ENCODE measurements around the gene CCM2L.
A peak's percentile ranks its signal among the peaks of the same experiment; 100 is the strongest.

CCM2L gene

DNA sequence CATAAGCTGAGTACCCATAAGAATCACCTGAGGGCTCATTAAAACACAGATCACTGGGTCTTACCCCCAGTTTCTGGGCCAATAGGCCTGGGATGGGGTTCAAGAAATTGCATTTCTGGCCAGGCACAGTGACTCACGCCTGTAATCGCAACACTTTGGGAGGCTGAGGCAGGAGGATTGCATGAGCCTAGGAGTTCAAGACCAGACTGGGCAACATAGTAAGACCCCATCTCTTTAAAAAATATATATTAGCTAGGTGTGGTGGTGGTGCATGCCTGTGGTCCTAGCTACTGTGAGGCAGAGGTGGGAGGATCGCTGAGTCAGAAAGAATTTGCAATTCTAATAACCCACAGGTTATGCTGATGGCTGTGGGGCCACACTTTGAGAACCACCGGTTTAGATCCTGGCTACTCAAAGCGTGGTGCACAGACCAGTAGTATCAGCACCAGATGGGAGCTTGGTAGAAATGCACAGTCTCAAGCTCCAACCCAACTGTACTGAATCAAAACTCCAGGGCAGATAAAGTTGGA lies 2.0 kb downstream of the CCM2L start:
- Histone ChIP-seq H3K9ac (ENCODE audit: low read length in 2 of 2) (no peak overlapping the region), H3K27ac (ENCODE audit: low read length) (no peak overlapping the region), H3K4me3 (ENCODE audit: low read length in 2 of 2) (no peak overlapping the region), H3K36me3 (ENCODE audit: control insufficient read depth in 2 of 2, insufficient read depth in 2 of 2, low read length in 2 of 2) (no peaks in the 10 kb centered on the region), H3K4me1 (ENCODE audit: control insufficient read depth, insufficient read depth, low read length) (no peaks in the 10 kb centered on the region), H3K9me3 (ENCODE audit: control insufficient read depth in 2 of 2, low read length in 2 of 2) (no peaks in the 10 kb centered on the region), H3K27me3 (ENCODE audit: control insufficient read depth in 1 of 2, insufficient read depth in 2 of 2, low read length in 2 of 2) (peaks cover 8 to 15% of the 10 kb centered on the region in 2 donors)

DNA sequence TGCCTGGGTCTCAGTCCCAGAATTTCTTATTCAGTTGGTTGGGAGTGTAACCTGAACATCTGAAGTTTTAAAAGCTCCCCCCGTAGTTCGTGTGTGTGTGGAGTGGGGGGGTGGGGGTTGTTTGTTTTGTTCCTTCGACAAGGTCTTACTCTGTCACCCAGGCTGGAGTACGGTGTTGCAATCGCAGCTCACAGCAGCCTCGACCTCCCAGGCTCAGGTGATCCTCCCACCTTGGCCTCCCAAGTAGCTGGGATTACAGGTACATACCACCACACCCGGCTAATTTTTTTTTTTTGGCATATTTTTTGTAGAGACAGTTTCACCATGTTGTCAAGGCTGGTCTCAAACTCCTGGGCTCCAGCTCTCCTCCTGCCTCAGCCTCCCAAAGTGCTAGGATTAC lies 3.1 kb downstream of the CCM2L start:
- peaks cover 16 to 18% of the 10 kb centered on the region in 2 donors for H3K27me3 ChIP-seq (ENCODE audit: control insufficient read depth in 1 of 2, insufficient read depth in 2 of 2, low read length in 2 of 2)
- H3K36me3 ChIP-seq (ENCODE audit: control insufficient read depth in 2 of 2, insufficient read depth in 2 of 2, low read length in 2 of 2) = no peaks in the 10 kb centered on the region
- no peak overlapping the region for H3K27ac ChIP-seq (ENCODE audit: low read length)
- H3K4me3 ChIP-seq (ENCODE audit: low read length in 2 of 2) = no peak overlapping the region
- no peaks in the 10 kb centered on the region for H3K4me1 ChIP-seq (ENCODE audit: control insufficient read depth, insufficient read depth, low read length)
- H3K9me3 ChIP-seq (ENCODE audit: control insufficient read depth in 2 of 2, low read length in 2 of 2) = no peaks in the 10 kb centered on the region
- no peak overlapping the region for H3K9ac ChIP-seq (ENCODE audit: low read length in 2 of 2)

DNA sequence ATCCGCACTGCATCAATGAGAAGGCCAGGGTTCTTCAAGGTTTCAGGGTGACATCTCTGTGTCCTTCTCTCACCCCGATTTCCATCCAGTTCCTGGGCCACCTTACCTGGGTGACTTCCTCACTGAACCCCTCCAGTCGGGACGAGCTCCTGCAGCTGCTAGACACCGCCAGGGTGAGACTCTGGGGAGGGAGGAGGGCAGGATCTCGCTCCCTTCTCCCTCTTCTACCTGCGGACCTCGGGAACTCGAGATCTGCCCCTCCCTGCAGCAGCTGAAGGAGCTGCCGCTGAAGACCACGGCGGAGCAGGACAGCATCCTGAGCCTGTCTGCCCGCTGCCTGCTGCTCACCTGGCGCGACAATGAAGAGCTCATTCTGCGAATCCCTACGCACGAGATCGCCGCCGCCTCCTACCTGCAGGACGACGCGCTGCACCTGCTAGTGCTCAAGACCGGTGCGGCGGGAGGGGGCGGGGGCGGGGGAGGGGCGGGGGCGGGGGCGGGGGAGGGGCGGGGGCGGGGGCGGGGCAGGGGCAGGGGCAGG lies 7.5 kb downstream of the CCM2L start:
- Histone ChIP-seq H3K36me3 (ENCODE audit: control insufficient read depth in 2 of 2, insufficient read depth in 2 of 2, low read length in 2 of 2) (no peaks in the 10 kb centered on the region), H3K9me3 (ENCODE audit: control insufficient read depth in 2 of 2, low read length in 2 of 2) (no peaks in the 10 kb centered on the region), H3K27ac (ENCODE audit: low read length) (no peak overlapping the region), H3K27me3 (ENCODE audit: control insufficient read depth in 1 of 2, insufficient read depth in 2 of 2, low read length in 2 of 2) (peaks cover 35 to 56% of the 10 kb centered on the region in 2 donors), H3K4me3 (ENCODE audit: low read length in 2 of 2) (no peak overlapping the region), H3K9ac (ENCODE audit: low read length in 2 of 2) (no peak overlapping the region), H3K4me1 (ENCODE audit: control insufficient read depth, insufficient read depth, low read length) (peaks cover 7% of the 10 kb centered on the region)

DNA sequence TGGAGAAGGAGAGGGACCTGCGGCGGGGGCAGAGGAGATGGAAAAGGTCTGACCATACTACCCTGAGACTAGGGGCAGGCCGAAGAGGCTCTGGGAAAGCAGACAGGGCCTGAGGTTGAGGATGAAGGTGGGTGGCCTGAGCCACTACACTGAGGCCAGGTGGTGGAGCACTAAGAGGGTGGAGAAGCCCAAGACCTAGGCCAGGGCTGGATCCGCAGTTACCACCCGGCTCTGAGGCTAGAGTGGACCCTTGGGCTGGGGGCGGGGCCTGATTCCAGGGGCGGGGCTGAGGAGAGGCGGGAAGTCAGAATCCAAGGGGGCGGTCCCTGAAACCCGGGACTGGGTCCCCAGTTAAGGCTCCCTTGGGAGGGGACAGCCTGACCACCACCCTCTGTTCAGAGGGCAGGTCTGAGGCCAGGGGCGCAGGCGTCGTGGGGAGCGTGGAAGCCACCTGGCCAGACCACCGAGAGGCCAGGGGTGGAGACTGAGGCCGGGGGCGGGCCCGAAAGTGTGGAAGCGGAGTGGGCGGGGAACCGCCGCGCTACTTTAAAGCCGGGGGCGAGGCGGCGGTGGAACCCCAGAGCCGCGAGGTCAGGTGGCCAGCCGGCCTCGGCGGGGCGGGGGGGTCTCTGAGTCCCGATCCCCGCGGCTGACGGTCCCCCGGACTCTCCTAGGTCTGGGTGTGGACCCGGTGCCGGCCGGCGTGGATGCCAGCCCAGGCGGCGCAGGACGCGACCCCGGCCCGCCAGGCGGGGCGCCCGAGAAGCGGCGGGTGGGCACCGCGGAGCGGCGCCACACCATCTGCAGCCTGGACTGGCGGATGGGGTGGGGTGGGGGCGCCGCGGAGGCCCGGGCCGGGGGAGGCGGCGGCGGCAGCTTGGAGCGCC lies 8.3 kb downstream of the CCM2L start:
- Histone ChIP-seq H3K4me1 (ENCODE audit: control insufficient read depth, insufficient read depth, low read length) (peaks cover 7% of the 10 kb centered on the region), H3K4me3 (ENCODE audit: low read length in 2 of 2) (peak overlapping the region in 1 of 2 donors; percentile 60), H3K9ac (ENCODE audit: low read length in 2 of 2) (no peak overlapping the region), H3K27ac (ENCODE audit: low read length) (no peak overlapping the region), H3K36me3 (ENCODE audit: control insufficient read depth in 2 of 2, insufficient read depth in 2 of 2, low read length in 2 of 2) (no peaks in the 10 kb centered on the region), H3K27me3 (ENCODE audit: control insufficient read depth in 1 of 2, insufficient read depth in 2 of 2, low read length in 2 of 2) (peaks cover 39 to 56% of the 10 kb centered on the region in 2 donors), H3K9me3 (ENCODE audit: control insufficient read depth in 2 of 2, low read length in 2 of 2) (no peaks in the 10 kb centered on the region)

DNA sequence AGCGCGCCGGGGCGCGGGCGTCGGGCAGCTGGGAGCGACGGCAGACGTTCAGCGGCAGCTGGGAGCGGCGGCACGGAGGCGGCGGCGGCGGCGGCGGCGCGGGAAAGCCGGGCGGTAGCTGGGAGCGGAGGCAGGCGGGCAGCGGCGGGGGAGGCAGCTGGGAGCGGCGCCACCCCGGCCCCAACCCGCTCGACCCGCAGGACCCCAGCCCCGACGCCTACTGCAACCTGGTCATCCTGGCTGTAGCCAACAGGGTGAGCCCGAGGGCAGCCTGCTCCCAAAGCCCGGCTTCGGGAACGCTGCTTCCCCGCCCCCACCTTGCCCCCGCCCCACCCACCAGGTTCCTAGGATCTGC lies 8.9 kb downstream of the CCM2L start:
- H3K9me3 ChIP-seq (ENCODE audit: control insufficient read depth in 2 of 2, low read length in 2 of 2) = no peaks in the 10 kb centered on the region
- no peak overlapping the region for H3K27ac ChIP-seq (ENCODE audit: low read length)
- no peak overlapping the region for H3K4me3 ChIP-seq (ENCODE audit: low read length in 2 of 2)
- no peak overlapping the region for H3K9ac ChIP-seq (ENCODE audit: low read length in 2 of 2)
- no peaks in the 10 kb centered on the region for H3K36me3 ChIP-seq (ENCODE audit: control insufficient read depth in 2 of 2, insufficient read depth in 2 of 2, low read length in 2 of 2)
- H3K4me1 ChIP-seq (ENCODE audit: control insufficient read depth, insufficient read depth, low read length) = peaks cover 7% of the 10 kb centered on the region
- H3K27me3 ChIP-seq (ENCODE audit: control insufficient read depth in 1 of 2, insufficient read depth in 2 of 2, low read length in 2 of 2) = peaks cover 41 to 56% of the 10 kb centered on the region in 2 donors

DNA sequence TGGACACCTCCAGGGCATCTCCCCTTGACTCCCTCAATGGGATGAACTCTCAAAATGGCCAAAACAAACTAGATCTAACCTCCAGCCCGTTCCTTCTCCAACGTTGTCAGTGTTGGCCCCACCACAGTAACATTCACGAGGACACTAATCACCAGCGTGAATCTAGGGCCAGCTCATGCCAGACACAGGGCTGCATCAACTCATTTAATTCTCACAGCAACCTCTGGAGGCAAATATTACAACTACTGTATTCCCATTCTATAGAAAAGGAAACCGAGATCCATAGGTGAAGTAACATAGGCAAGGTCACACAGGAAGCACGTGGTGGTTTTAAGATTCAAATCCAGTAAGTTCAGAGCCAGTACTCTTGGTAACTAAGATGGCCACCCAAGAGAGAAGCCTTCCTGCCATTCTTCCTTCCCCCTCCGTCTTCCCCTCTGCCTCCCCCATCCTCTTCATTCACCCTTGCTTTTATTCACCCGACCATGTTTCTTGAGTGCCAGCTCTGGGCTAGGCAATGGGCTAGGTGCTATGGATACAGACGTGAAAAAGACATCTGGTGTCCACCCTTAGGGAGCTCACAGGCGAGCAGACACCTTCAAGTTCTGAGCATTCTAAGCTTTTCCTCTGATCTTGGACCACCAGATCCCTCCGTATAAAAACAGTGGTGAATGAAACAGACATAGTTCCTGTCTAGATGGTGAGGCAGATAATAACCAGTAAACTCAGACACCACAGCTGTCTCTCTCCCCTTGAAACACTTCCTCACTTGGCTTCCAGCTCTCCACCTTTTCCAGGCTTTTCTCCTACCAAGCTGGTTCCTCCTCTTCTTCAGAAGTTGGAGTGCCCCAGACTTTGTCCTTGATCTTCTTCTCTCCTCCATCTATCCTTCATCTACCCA lies 9.6 kb downstream of the CCM2L start:
- H3K9ac ChIP-seq (ENCODE audit: low read length in 2 of 2) = no peak overlapping the region
- H3K4me3 ChIP-seq (ENCODE audit: low read length in 2 of 2) = peak overlapping the region in 1 of 2 donors; percentile 35
- peaks cover 7% of the 10 kb centered on the region for H3K4me1 ChIP-seq (ENCODE audit: control insufficient read depth, insufficient read depth, low read length)

DNA sequence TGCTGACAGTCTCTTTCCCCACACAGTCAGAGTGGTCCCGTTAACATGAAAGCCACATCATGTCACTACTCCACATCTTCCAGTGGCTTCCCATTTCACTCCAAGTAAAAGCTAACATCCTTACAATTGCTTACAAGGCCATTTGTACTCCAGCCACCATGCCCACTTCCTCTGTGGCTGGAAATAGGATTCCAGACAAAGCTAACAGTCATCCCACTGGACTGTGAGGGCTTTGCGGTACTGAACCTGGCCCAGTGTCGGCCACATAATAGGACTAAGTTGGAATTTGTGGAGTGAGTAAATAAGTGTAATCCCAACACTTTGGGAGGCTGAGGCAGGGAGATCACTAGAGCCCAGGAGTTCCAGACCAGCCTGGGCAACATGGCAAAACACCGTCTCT lies 10.9 kb downstream of the CCM2L start:
- Histone ChIP-seq H3K36me3 (ENCODE audit: control insufficient read depth in 2 of 2, insufficient read depth in 2 of 2, low read length in 2 of 2) (no peaks in the 10 kb centered on the region), H3K27ac (ENCODE audit: low read length) (no peak overlapping the region), H3K9me3 (ENCODE audit: control insufficient read depth in 2 of 2, low read length in 2 of 2) (no peaks in the 10 kb centered on the region), H3K27me3 (ENCODE audit: control insufficient read depth in 1 of 2, insufficient read depth in 2 of 2, low read length in 2 of 2) (peaks cover 43 to 57% of the 10 kb centered on the region in 2 donors), H3K4me1 (ENCODE audit: control insufficient read depth, insufficient read depth, low read length) (peaks cover 7% of the 10 kb centered on the region), H3K9ac (ENCODE audit: low read length in 2 of 2) (no peak overlapping the region), H3K4me3 (ENCODE audit: low read length in 2 of 2) (no peak overlapping the region)

More for the DNA sequence above, 9.6 kb downstream of the CCM2L start:
- no peaks in the 10 kb centered on the region for H3K9me3 ChIP-seq (ENCODE audit: control insufficient read depth in 2 of 2, low read length in 2 of 2)
- no peak overlapping the region for H3K27ac ChIP-seq (ENCODE audit: low read length)
- no peaks in the 10 kb centered on the region for H3K36me3 ChIP-seq (ENCODE audit: control insufficient read depth in 2 of 2, insufficient read depth in 2 of 2, low read length in 2 of 2)
- H3K27me3 ChIP-seq (ENCODE audit: control insufficient read depth in 1 of 2, insufficient read depth in 2 of 2, low read length in 2 of 2) = peaks cover 41 to 54% of the 10 kb centered on the region in 2 donors

DNA sequence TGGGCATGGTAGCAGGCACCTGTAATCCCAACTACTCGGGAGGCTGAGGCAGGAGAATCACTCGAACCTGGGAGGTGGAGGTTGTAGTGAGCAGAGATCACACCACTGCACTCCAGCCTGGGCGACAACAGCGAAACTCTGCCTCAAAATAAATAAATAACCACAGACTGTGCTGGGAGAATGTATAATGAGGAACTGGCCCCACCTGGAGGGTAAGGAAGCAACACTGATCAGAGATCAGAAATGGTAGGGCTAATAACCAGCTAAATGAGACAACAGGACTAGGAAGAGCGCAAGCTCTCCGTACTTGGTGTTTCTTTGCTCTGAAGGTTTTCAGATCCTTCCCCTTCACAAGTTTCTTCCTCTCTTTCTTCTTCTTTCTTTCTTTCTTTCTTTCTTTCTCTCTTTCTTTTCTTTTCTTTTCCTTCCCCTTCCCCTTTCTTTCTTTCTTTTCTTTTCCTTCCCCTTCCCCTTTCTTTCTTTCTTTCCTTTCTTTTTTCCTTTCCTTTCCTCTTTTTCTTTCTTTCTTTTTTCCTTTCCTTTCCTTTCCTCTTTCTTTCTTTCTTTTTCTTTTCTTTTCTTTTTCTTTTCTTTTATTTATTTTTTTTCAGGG lies 14.6 kb downstream of the CCM2L start:
- no peak overlapping the region for H3K27ac ChIP-seq (ENCODE audit: low read length)
- H3K4me3 ChIP-seq (ENCODE audit: low read length in 2 of 2) = no peak overlapping the region
- no peaks in the 10 kb centered on the region for H3K4me1 ChIP-seq (ENCODE audit: control insufficient read depth, insufficient read depth, low read length)
- no peaks in the 10 kb centered on the region for H3K9me3 ChIP-seq (ENCODE audit: control insufficient read depth in 2 of 2, low read length in 2 of 2)
- no peak overlapping the region for H3K9ac ChIP-seq (ENCODE audit: low read length in 2 of 2)
- H3K36me3 ChIP-seq (ENCODE audit: control insufficient read depth in 2 of 2, insufficient read depth in 2 of 2, low read length in 2 of 2) = no peaks in the 10 kb centered on the region
- H3K27me3 ChIP-seq (ENCODE audit: control insufficient read depth in 1 of 2, insufficient read depth in 2 of 2, low read length in 2 of 2) = peaks cover 33 to 38% of the 10 kb centered on the region in 2 donors

DNA sequence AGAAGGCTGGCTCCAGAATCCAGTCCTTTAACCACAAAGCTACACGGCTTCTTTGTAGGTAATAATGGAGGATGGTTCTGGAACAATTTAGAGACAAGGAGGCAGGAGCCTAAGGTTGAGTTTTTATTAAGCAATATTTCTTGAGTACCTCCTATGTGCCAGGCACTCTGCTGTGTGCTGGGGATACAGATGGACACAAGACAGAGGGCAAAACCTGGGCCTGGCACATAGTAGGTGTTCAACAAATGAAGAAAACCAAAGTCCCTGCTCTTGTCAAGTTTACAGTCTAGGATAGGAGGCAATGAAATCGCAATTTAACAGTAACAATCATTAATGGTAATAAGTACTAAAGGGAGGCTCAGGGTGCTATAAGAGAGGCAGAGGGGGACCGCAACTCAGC lies 17.4 kb downstream of the CCM2L start:
- no peaks in the 10 kb centered on the region for H3K36me3 ChIP-seq (ENCODE audit: control insufficient read depth in 2 of 2, insufficient read depth in 2 of 2, low read length in 2 of 2)
- H3K27me3 ChIP-seq (ENCODE audit: control insufficient read depth in 1 of 2, insufficient read depth in 2 of 2, low read length in 2 of 2) = peaks cover 15 to 25% of the 10 kb centered on the region in 2 donors
- peaks cover 7% of the 10 kb centered on the region for H3K4me1 ChIP-seq (ENCODE audit: control insufficient read depth, insufficient read depth, low read length)
- H3K9me3 ChIP-seq (ENCODE audit: control insufficient read depth in 2 of 2, low read length in 2 of 2) = no peaks in the 10 kb centered on the region
- H3K27ac ChIP-seq (ENCODE audit: low read length) = no peak overlapping the region
- H3K9ac ChIP-seq (ENCODE audit: low read length in 2 of 2) = no peak overlapping the region
- no peak overlapping the region for H3K4me3 ChIP-seq (ENCODE audit: low read length in 2 of 2)
